ENCODE measurements around the gene COL4A6.

DNA sequence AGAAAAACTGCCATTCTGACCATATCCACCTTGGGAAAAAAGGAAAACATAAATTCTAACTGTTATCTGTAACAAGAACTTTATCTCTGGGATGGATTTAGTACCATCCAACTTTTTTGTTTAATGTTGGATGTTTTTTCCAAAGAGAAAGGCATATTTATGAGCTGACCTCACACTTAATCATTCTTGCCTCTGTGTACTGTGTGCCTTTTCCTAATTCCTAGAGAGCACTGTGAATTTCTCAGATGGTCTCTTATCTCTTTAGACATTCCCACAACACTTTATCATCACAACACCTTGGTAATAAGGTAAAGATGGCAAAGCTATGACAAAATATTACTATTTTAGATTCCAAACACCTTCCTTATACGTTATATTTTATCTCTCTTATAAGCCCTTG lies 126.2 kb downstream of the COL4A6 start:
- TF ChIP-seq, protein P1, sequence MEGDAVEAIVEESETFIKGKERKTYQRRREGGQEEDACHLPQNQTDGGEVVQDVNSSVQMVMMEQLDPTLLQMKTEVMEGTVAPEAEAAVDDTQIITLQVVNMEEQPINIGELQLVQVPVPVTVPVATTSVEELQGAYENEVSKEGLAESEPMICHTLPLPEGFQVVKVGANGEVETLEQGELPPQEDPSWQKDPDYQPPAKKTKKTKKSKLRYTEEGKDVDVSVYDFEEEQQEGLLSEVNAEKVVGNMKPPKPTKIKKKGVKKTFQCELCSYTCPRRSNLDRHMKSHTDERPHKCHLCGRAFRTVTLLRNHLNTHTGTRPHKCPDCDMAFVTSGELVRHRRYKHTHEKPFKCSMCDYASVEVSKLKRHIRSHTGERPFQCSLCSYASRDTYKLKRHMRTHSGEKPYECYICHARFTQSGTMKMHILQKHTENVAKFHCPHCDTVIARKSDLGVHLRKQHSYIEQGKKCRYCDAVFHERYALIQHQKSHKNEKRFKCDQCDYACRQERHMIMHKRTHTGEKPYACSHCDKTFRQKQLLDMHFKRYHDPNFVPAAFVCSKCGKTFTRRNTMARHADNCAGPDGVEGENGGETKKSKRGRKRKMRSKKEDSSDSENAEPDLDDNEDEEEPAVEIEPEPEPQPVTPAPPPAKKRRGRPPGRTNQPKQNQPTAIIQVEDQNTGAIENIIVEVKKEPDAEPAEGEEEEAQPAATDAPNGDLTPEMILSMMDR (IDR thresholded peaks at IDR 0.05; ENCODE audit: insufficient read depth, low read length, poor library complexity, severe bottlenecking): no peak
- TF ChIP-seq EZH2phosphoT487 (conservative IDR thresholded peaks at IDR 0.05; ENCODE audit: low read length): no peak
